IMR-90 (cell line): ENCODE results near the gene SLC4A8.

ENCODE experiments used
- BHLHE40 ChIP-seq: fragments of 150-350 bp; IDR thresholded peaks from 2 replicates; pipeline ENCODE4 v1.6.1; 2016; ENCODE audit warnings: mild to moderate bottlenecking, low read depth, low read length
- CEBPB ChIP-seq: IDR thresholded peaks from 2 replicates; pipeline ENCODE4 v1.6.1; 2012; ENCODE audit warnings: low read depth, low read length, improper control_type of control experiment
- FOS ChIP-seq: fragments of 150-350 bp; IDR thresholded peaks from 2 replicates; pipeline ENCODE4 v1.6.1; 2016; ENCODE audit warnings: low read depth, low read length
- MAZ ChIP-seq: IDR thresholded peaks from 2 replicates; pipeline ENCODE4 v1.6.1; 2012; ENCODE audit warnings: low read depth, mild to moderate bottlenecking, low read length, improper control_type of control experiment, moderate library complexity, borderline replicate concordance
- MXI1 ChIP-seq: IDR thresholded peaks from 2 replicates; pipeline ENCODE4 v1.6.1; 2012; ENCODE audit warnings: low read depth, mild to moderate bottlenecking, low read length, moderate library complexity, borderline replicate concordance
- NFE2L2 ChIP-seq: fragments of 150-350 bp; IDR thresholded peaks from 2 replicates; pipeline ENCODE4 v1.6.1; 2016; ENCODE audit warnings: low read depth, mild to moderate bottlenecking, low read length
- POLR2A ChIP-seq: IDR thresholded peaks from 2 replicates; pipeline ENCODE4 v1.6.1; 2012; ENCODE audit warnings: mild to moderate bottlenecking, low read depth, low read length
- RAD21 ChIP-seq: IDR thresholded peaks from 2 replicates; pipeline ENCODE4 v1.6.1; 2012; ENCODE audit warnings: low read length, improper control_type of control experiment
- RCOR1 ChIP-seq: IDR thresholded peaks from 2 replicates; pipeline ENCODE4 v1.6.1; 2012; ENCODE audit warnings: mild to moderate bottlenecking, low read length, improper control_type of control experiment; ENCODE audit not compliant: insufficient replicate concordance
- RFX5 ChIP-seq: IDR thresholded peaks from 2 replicates; pipeline ENCODE4 v1.8.0; 2012; ENCODE audit warnings: low read depth, mild to moderate bottlenecking, low read length, moderate library complexity
- SMC3 ChIP-seq: fragments of 150-350 bp; IDR thresholded peaks from 2 replicates; pipeline ENCODE4 v1.6.1; 2016; ENCODE audit warnings: low read depth, mild to moderate bottlenecking, antibody characterized with exemption, low read length, moderate library complexity
- TF ChIP-seq, protein P1 (sequence below): conservative IDR thresholded peaks from 2 replicates; pipeline ENCODE4 v1.5.1; 2012; ENCODE audit warnings: mild to moderate bottlenecking, low read depth, low read length, improper control_type of control experiment
- TF ChIP-seq, protein P2 (sequence below): fragments of 150-350 bp; IDR thresholded peaks from 2 replicates; pipeline ENCODE4 v1.6.1; 2017; ENCODE audit warnings: mild to moderate bottlenecking, antibody characterized with exemption, low read length, low read depth
- TF ChIP-seq, protein P3 (sequence below): fragments of 150-350 bp; IDR thresholded peaks from 2 replicates; pipeline ENCODE4 v1.6.1; 2016; ENCODE audit warnings: low read depth, mild to moderate bottlenecking, low read length, moderate library complexity, borderline replicate concordance

DNA sequence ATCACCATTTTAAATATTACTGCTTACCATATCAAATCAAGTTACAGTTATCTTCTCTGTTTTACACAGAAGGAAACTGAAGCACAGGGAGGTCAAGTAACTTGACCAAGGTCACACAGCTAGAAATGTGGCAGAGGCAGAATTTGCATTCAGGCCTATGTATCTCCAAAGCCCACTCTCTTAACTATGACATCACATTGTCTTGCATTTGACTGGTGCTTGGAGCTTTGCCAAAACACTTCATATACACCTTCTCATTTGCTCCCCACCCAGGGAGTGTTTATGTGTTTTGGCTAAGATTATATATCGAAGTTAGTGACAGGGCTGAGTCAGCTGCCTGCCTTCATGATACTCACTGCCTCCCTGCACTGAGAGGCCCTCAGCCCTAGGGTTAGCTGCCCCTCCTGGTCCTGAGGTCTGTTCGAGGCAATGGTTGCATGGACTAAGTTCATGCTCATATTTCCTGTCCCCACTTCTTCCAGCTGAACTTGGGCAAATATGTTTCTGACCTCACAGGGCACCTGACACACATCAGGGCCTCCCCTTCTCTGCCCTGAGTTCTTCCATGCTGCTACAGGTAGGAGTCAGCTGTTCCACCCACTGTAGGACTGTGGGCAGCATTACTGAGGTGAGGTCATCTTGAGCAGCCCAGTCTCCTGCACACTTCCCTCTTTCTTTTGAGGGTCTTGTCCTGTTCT is 35.2 kb upstream of the SLC4A8 start:
- no peak for TF ChIP-seq CEBPB
- TF ChIP-seq, protein P1, sequence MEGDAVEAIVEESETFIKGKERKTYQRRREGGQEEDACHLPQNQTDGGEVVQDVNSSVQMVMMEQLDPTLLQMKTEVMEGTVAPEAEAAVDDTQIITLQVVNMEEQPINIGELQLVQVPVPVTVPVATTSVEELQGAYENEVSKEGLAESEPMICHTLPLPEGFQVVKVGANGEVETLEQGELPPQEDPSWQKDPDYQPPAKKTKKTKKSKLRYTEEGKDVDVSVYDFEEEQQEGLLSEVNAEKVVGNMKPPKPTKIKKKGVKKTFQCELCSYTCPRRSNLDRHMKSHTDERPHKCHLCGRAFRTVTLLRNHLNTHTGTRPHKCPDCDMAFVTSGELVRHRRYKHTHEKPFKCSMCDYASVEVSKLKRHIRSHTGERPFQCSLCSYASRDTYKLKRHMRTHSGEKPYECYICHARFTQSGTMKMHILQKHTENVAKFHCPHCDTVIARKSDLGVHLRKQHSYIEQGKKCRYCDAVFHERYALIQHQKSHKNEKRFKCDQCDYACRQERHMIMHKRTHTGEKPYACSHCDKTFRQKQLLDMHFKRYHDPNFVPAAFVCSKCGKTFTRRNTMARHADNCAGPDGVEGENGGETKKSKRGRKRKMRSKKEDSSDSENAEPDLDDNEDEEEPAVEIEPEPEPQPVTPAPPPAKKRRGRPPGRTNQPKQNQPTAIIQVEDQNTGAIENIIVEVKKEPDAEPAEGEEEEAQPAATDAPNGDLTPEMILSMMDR, result no peak
- TF ChIP-seq BHLHE40, result no peak
- TF ChIP-seq POLR2A, result no peak
- TF ChIP-seq NFE2L2, result no peak
- TF ChIP-seq MAZ, result peak; percentile 41; the same call in 1 of the 2 replicates
- TF ChIP-seq RFX5, result peak; percentile 22; the same call in 1 of the 2 replicates
- TF ChIP-seq FOS, result peak; percentile 53; the same call in 1 of the 2 replicates
- peak; percentile 83 for TF ChIP-seq RCOR1
- TF ChIP-seq SMC3, result no peak
- no peak for TF ChIP-seq RAD21
- TF ChIP-seq, protein P2, sequence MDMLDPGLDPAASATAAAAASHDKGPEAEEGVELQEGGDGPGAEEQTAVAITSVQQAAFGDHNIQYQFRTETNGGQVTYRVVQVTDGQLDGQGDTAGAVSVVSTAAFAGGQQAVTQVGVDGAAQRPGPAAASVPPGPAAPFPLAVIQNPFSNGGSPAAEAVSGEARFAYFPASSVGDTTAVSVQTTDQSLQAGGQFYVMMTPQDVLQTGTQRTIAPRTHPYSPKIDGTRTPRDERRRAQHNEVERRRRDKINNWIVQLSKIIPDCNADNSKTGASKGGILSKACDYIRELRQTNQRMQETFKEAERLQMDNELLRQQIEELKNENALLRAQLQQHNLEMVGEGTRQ, result peak; percentile 61
- TF ChIP-seq MXI1, result no peak
- TF ChIP-seq, protein P3, sequence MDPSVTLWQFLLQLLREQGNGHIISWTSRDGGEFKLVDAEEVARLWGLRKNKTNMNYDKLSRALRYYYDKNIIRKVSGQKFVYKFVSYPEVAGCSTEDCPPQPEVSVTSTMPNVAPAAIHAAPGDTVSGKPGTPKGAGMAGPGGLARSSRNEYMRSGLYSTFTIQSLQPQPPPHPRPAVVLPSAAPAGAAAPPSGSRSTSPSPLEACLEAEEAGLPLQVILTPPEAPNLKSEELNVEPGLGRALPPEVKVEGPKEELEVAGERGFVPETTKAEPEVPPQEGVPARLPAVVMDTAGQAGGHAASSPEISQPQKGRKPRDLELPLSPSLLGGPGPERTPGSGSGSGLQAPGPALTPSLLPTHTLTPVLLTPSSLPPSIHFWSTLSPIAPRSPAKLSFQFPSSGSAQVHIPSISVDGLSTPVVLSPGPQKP, result no peak
